GM23248 (cell line): ENCODE data around the gene ELOVL1. TPM values are rescaled to one million over a fixed set of nuclear protein-coding genes. Genes with fewer than 3 reads are reported as not detected.

ENCODE experiments used
- DNase-seq: peaks from one replicate; pipeline ENCODE4 v3.0.0-alpha.2; 2015
- H2AFZ ChIP-seq: fragments of 200-600 bp; sonication (generic); 2 replicates; pipeline ENCODE4 v1.6.1; 2016; ENCODE audit warnings: antibody characterized with exemption
- H3F3A ChIP-seq: fragments of 200-600 bp; sonication (generic); 2 replicates; pipeline ENCODE4 v1.6.1; 2016; ENCODE audit warnings: mild to moderate bottlenecking, antibody characterized with exemption, mixed run types; ENCODE audit not compliant: insufficient read depth
- H3K27ac ChIP-seq: fragments of 200-600 bp; sonication (generic); 2 replicates; pipeline ENCODE4 v1.5.1; 2016; ENCODE audit warnings: mild to moderate bottlenecking
- H3K27me3 ChIP-seq: fragments of 200-600 bp; sonication (generic); replicated peaks from 2 replicates; pipeline ENCODE4 v1.6.1; 2016; ENCODE audit warnings: mild to moderate bottlenecking; ENCODE audit not compliant: insufficient read depth
- H3K36me3 ChIP-seq: fragments of 200-600 bp; sonication (generic); 2 replicates; pipeline ENCODE4 v1.6.1; 2016; ENCODE audit warnings: low read depth, mild to moderate bottlenecking
- H3K4me1 ChIP-seq: fragments of 200-600 bp; sonication (generic); 2 replicates; pipeline ENCODE4 v1.6.1; 2016; ENCODE audit warnings: mild to moderate bottlenecking; ENCODE audit not compliant: insufficient read depth
- H3K4me2 ChIP-seq: fragments of 200-600 bp; sonication (generic); one replicate; pipeline ENCODE4 v1.6.1; 2016; ENCODE audit warnings: mild to moderate bottlenecking; ENCODE audit not compliant: unreplicated experiment
- H3K4me3 ChIP-seq: fragments of 200-600 bp; sonication (generic); 2 replicates; pipeline ENCODE4 v1.5.1; 2016; ENCODE audit warnings: mild to moderate bottlenecking
- H3K79me2 ChIP-seq: fragments of 200-600 bp; sonication (generic); 2 replicates; pipeline ENCODE4 v1.6.1; 2016; ENCODE audit warnings: mild to moderate bottlenecking; ENCODE audit not compliant: insufficient read depth
- H3K9ac ChIP-seq: fragments of 200-600 bp; sonication (generic); 2 replicates; pipeline ENCODE4 v1.6.1; 2016; ENCODE audit warnings: mild to moderate bottlenecking
- H3K9me2 ChIP-seq: fragments of 200-600 bp; sonication (generic); 2 replicates; pipeline ENCODE4 v1.6.1; 2016; ENCODE audit warnings: mixed run types, mild to moderate bottlenecking, moderate library complexity; ENCODE audit not compliant: insufficient read depth
- H3K9me3 ChIP-seq: fragments of 200-600 bp; sonication (generic); one replicate; pipeline ENCODE4 v1.6.1; 2017; ENCODE audit warnings: low read depth
- H4K20me1 ChIP-seq: fragments of 200-600 bp; sonication (generic); 2 replicates; pipeline ENCODE4 v1.6.0; 2016; ENCODE audit not compliant: insufficient read depth
- EZH2 ChIP-seq: fragments of 200-600 bp; sonication (generic); IDR thresholded peaks from 2 replicates; pipeline ENCODE4 v1.6.1; 2018; ENCODE audit warnings: antibody characterized with exemption, mild to moderate bottlenecking; ENCODE audit not compliant: insufficient read depth, poor library complexity, severe bottlenecking
- EZH2phosphoT487 ChIP-seq: fragments of 200-600 bp; sonication (generic); IDR thresholded peaks from 2 replicates; pipeline ENCODE4 v1.6.1; 2018; ENCODE audit warnings: antibody characterized with exemption, moderate library complexity, mild to moderate bottlenecking, low read depth; ENCODE audit not compliant: insufficient read depth
- WGBS, 2 experiments: methylation state at CpG; one replicate each; pipeline ENCODE4 v1.1.6; 2015 to 2017; ENCODE audit warnings: low lambda C conversion rate in 2 of 2, low coverage in 1 of 2; ENCODE audit errors: missing lambda C conversion rate in 2 of 2; 5-methylcytosine and 5-hydroxymethylcytosine counted together
- in situ Hi-C: fragments of 300-500 bp; cut with MboI; formaldehyde crosslinking; loops from 2 replicates; pipeline ENCODE4 v1.15.0; 2020
- microRNA-seq: library from miRNA; unstranded; fragments of <30 nt; microRNA quantifications from one replicate; pipeline ENCODE4, GENCODE V29; 2016; ENCODE audit warnings: borderline number of aligned reads
- polyA plus RNA-seq: library from polyadenylated mRNA; unstranded; fragments of >200 nt; fragmentation: Nextera tagmentation; extraction: Ambion mirVana; gene quantifications from 2 replicates; pipeline ENCODE4 v1.2.1, GENCODE V29; 2016
- total RNA-seq: library from RNA; depleted of rRNA; stranded (reverse); fragments of >200 nt; shearing (Covaris generic); gene quantifications from 2 replicates; pipeline ENCODE4 v1.2.3, GENCODE V29; 2014; rRNA removed

The ELOVL1 gene
- total and polyA plus RNA-seq, 2 experiments from 2014 or later, result 107 to 155 TPM

GRCh38 chr1:43315481-43315880 is 52.3 kb downstream of the ELOVL1 start:
- no peak for DNase-seq
- Histone ChIP-seq H2AFZ (no peak overlapping the region), H3K79me2 (no peaks in the 10 kb centered on the region), H3K4me3 (no peak overlapping the region), H3K9me3 (no peaks in the 10 kb centered on the region), H3F3A (no peaks in the 10 kb centered on the region), H3K9ac (no peak overlapping the region), H3K27ac (no peak overlapping the region), H3K4me1 (no peaks in the 10 kb centered on the region), H3K36me3 (no peaks in the 10 kb centered on the region), H3K4me2 (no peak overlapping the region), H3K27me3 (no peaks in the 10 kb centered on the region; the same call in 1 of the 2 replicates), H4K20me1 (no peaks in the 10 kb centered on the region), H3K9me2 (no peaks in the 10 kb centered on the region)
- in situ Hi-C loops, result no loop called here
- TF ChIP-seq EZH2 (no peak), EZH2phosphoT487 (no peak)
- WGBS, 2 experiments, result 83 to 90% methylated on average over 3 of the region's 3 CpGs

DNA sequence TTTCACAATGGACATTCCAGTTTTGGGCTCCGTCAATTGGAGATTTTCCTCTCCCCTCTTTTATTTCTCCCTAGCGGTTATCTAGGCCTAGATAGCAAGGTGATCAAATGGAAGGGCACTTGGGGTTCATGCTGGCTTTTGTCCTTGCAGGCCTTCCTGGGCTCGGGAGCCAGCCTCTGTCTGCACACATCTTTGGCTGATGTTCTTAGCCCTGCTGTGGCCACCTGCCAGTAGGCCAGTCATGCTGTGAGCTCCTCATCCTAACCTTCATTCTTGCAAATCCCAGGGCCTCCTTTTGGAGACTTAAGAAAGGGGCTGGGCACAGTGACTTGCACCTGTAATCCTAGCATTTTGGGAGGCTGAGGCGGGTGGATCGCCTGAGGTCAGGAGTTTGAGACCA is 53.6 kb downstream of the ELOVL1 start:
- no peaks in the 10 kb centered on the region for H4K20me1 ChIP-seq
- no peaks in the 10 kb centered on the region for H3F3A ChIP-seq
- in situ Hi-C loops, result no loop called here
- no peaks in the 10 kb centered on the region for H3K36me3 ChIP-seq
- 84 to 93% methylated on average over 5 of the region's 5 CpGs for WGBS, 2 experiments
- no peak for TF ChIP-seq EZH2
- no peak for TF ChIP-seq EZH2phosphoT487
- no peak overlapping the region for H3K4me3 ChIP-seq
- no peak overlapping the region for H3K27ac ChIP-seq
- no peaks in the 10 kb centered on the region for H3K79me2 ChIP-seq
- H3K27me3 ChIP-seq, result no peaks in the 10 kb centered on the region; the same call in 1 of the 2 replicates
- no peak overlapping the region for H2AFZ ChIP-seq
- H3K4me1 ChIP-seq, result no peaks in the 10 kb centered on the region
- H3K4me2 ChIP-seq, result no peak overlapping the region
- no peaks in the 10 kb centered on the region for H3K9me3 ChIP-seq
- DNase-seq, result peak; percentile 33
- H3K9me2 ChIP-seq, result no peaks in the 10 kb centered on the region
- no peak overlapping the region for H3K9ac ChIP-seq

GRCh38 chr1:43313771-43314170 is 54.0 kb downstream of the ELOVL1 start:
- Histone ChIP-seq H3K27me3 (no peaks in the 10 kb centered on the region; the same call in 1 of the 2 replicates), H3K27ac (no peak overlapping the region), H3K36me3 (no peaks in the 10 kb centered on the region), H3K4me3 (no peak overlapping the region), H3K9me2 (no peaks in the 10 kb centered on the region), H2AFZ (no peak overlapping the region), H3F3A (no peaks in the 10 kb centered on the region), H3K79me2 (no peaks in the 10 kb centered on the region), H3K9ac (no peak overlapping the region), H3K9me3 (no peaks in the 10 kb centered on the region), H3K4me2 (no peak overlapping the region), H3K4me1 (no peaks in the 10 kb centered on the region), H4K20me1 (no peaks in the 10 kb centered on the region)
- no peak for TF ChIP-seq EZH2phosphoT487
- TF ChIP-seq EZH2, result no peak
- no peak for DNase-seq
- in situ Hi-C loops, result no loop called here
- WGBS, 2 experiments, result 88 to 90% methylated on average over 10 of the region's 10 CpGs

Small RNA genes lying within 50 kb of the gene (microRNA-seq; reads per million reads assigned to microRNA genes)
- gene MIR6734, result 5.1 reads per million, percentile 2 among the genes with 10 or more reads in this experiment

Other genes starting within 250 kb of the ELOVL1 start
- 113 and 120 TPM in 2 replicates for gene EBNA1BP2, start 195.7 kb downstream of the ELOVL1 start, total RNA-seq
- gene EBNA1BP2, start 195.7 kb downstream of the ELOVL1 start, polyA plus RNA-seq, result 162 and 164 TPM in 2 replicates
- 0.32 and 0.63 TPM in 2 replicates for gene CFAP57, start 195.7 kb downstream of the ELOVL1 start, total RNA-seq
- gene CFAP57, start 195.7 kb downstream of the ELOVL1 start, polyA plus RNA-seq, result 0.32 and 0.35 TPM in 2 replicates
- gene TMEM125, start 98.0 kb downstream of the ELOVL1 start, total RNA-seq, result not detected in 2 replicates
- gene TMEM125, start 98.0 kb downstream of the ELOVL1 start, polyA plus RNA-seq, result not detected in 2 replicates
- gene C1orf210, start 82.4 kb downstream of the ELOVL1 start, total RNA-seq, result not detected in 2 replicates
- gene C1orf210, start 82.4 kb downstream of the ELOVL1 start, polyA plus RNA-seq, result not detected in 2 replicates
- not detected in 2 replicates for gene TIE1, start 67.0 kb downstream of the ELOVL1 start, total RNA-seq
- gene TIE1, start 67.0 kb downstream of the ELOVL1 start, polyA plus RNA-seq, result 0.10 and 0.21 TPM in 2 replicates
- gene MPL, start 30.2 kb downstream of the ELOVL1 start, total RNA-seq, result not detected in 2 replicates
- not detected in 2 replicates for gene MPL, start 30.2 kb downstream of the ELOVL1 start, polyA plus RNA-seq
- gene CDC20, start 9.0 kb downstream of the ELOVL1 start, total RNA-seq, result 50.2 and 50.9 TPM in 2 replicates
- 48.9 and 55.8 TPM in 2 replicates for gene CDC20, start 9.0 kb downstream of the ELOVL1 start, polyA plus RNA-seq
- 51.1 and 53.5 TPM in 2 replicates for gene MED8, start 21.8 kb upstream of the ELOVL1 start, total RNA-seq
- 78.3 and 80.6 TPM in 2 replicates for gene MED8, start 21.8 kb upstream of the ELOVL1 start, polyA plus RNA-seq
- 12.6 and 23.8 TPM in 2 replicates for gene SZT2, start 21.9 kb upstream of the ELOVL1 start, total RNA-seq
- 5.6 and 6.4 TPM in 2 replicates for gene SZT2, start 21.9 kb upstream of the ELOVL1 start, polyA plus RNA-seq
- gene HYI, start 85.9 kb upstream of the ELOVL1 start, total RNA-seq, result 28.5 and 35.7 TPM in 2 replicates
- 17.4 and 21.0 TPM in 2 replicates for gene HYI, start 85.9 kb upstream of the ELOVL1 start, polyA plus RNA-seq
- gene PTPRF, start 162.9 kb upstream of the ELOVL1 start, total RNA-seq, result 15.0 and 16.3 TPM in 2 replicates
- 14.0 and 14.7 TPM in 2 replicates for gene PTPRF, start 162.9 kb upstream of the ELOVL1 start, polyA plus RNA-seq